T-helper 22 cell (primary cell): ENCODE data around the gene ITIH5.
"Not testable (repeated sequence)": the region's sequence is repeated elsewhere in the genome, so short reads cannot be mapped to it uniquely, and the experiment has no call there.

Experiments used
- DNase-seq: peaks from one replicate; pipeline ENCODE4 v3.0.0-alpha.2; 2020; ENCODE audit warnings: low read depth

Gene ITIH5

GRCh38 chr10:7666253-7667023, at the start of gene ITIH5:
TSS of gene ITIH5 (minus strand) at chr10:7666966. CDS start at chr10:7666892, 74 bp downstream.
- no peak for DNase-seq

- DNase-seq = no peak
Measured at GRCh38 chr10:7715515-7715914, 48.7 kb upstream of the ITIH5 start.

GRCh38 chr10:7711075-7711474, 44.3 kb upstream of the ITIH5 start:
- not testable (repeated sequence) for DNase-seq

GRCh38 chr10:7710446-7710845, 43.7 kb upstream of the ITIH5 start:
- DNase-seq = no peak

GRCh38 chr10:7708832-7709231, 42.1 kb upstream of the ITIH5 start:
- no peak for DNase-seq

- no peak for DNase-seq
Measured at GRCh38 chr10:7707858-7708622, 41.3 kb upstream of the ITIH5 start.

GRCh38 chr10:7707102-7707501, 40.3 kb upstream of the ITIH5 start:
- no peak for DNase-seq

- DNase-seq = no peak
Measured at GRCh38 chr10:7706534-7707073, 39.8 kb upstream of the ITIH5 start.

GRCh38 chr10:7705341-7705740, 38.6 kb upstream of the ITIH5 start:
- DNase-seq = no peak

- DNase-seq = no peak
Measured at GRCh38 chr10:7704071-7705016, 37.6 kb upstream of the ITIH5 start.

- DNase-seq = no peak
Measured at GRCh38 chr10:7703140-7703539, 36.4 kb upstream of the ITIH5 start, which contains the start of gene ITIH2. TSS of gene ITIH2 (plus strand) at chr10:7703316. CDS start at chr10:7703435, 119 bp downstream.

- no peak for DNase-seq
Measured at GRCh38 chr10:7702288-7702812, 35.6 kb upstream of the ITIH5 start.

- DNase-seq = no peak
Measured at GRCh38 chr10:7701158-7701742, 34.5 kb upstream of the ITIH5 start.

- no peak for DNase-seq
Measured at GRCh38 chr10:7700577-7701125, 33.9 kb upstream of the ITIH5 start.

GRCh38 chr10:7697426-7697825, 30.7 kb upstream of the ITIH5 start:
- DNase-seq = no peak

- no peak for DNase-seq
Measured at GRCh38 chr10:7696545-7696944, 29.8 kb upstream of the ITIH5 start.

GRCh38 chr10:7693194-7693593, 26.4 kb upstream of the ITIH5 start:
- DNase-seq = not testable (repeated sequence)

- DNase-seq = not testable (repeated sequence)
Measured at GRCh38 chr10:7692368-7692767, 25.6 kb upstream of the ITIH5 start.

- not testable (repeated sequence) for DNase-seq
Measured at GRCh38 chr10:7690885-7691597, 24.3 kb upstream of the ITIH5 start.

- no peak for DNase-seq
Measured at GRCh38 chr10:7689591-7689990, 22.8 kb upstream of the ITIH5 start.
